ENCODE data around the gene GMDS.

The GMDS gene

DNA sequence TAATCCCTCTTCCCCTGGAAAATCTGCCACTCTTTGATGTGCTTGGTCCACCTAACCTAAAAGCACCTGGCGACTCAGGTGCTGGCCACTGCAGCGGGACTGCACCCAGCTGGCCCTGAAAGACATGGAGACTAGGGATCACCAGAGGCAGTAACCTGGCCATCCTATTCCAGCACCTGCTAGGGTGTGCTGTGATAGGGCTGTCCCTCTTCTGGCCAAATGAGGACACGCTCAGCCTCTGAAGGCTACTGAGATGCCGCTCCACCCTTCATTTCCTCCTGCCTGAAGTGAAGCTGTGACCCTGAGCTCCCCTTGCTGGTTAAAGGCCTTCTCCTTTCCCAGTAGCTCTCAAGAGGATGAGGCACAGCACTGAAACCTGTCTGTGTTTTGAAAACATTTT is 611.3 kb downstream of the GMDS start:
- H3K4me3 ChIP-seq (IDR thresholded peaks at IDR 0.05; ENCODE audit: insufficient read depth, low read depth, low read length): no peak overlapping the region
- H2AFZ ChIP-seq (ENCODE audit: low read depth): no peak overlapping the region
- no peaks in the 10 kb centered on the region for H3K36me3 ChIP-seq (ENCODE audit: insufficient read depth)
- no peak overlapping the region for H3K4me2 ChIP-seq
- no peaks in the 10 kb centered on the region for H4K20me1 ChIP-seq (ENCODE audit: insufficient read depth)
- no peaks in the 10 kb centered on the region for H3K79me2 ChIP-seq (ENCODE audit: insufficient read depth, low read depth)
- no peak for TF ChIP-seq CTCF (conservative IDR thresholded peaks at IDR 0.05; ENCODE audit: low read depth, low read length)
- no peaks in the 10 kb centered on the region for H3K4me1 ChIP-seq (ENCODE audit: low read depth, poor library complexity, severe bottlenecking)
- H3K27me3 ChIP-seq (ENCODE audit: insufficient read depth, low read depth): no peaks in the 10 kb centered on the region
- H3K27ac ChIP-seq: no peak overlapping the region
- H3K9ac ChIP-seq: no peak overlapping the region

GRCh38 chr6:1633366-1634021 is 611.9 kb downstream of the GMDS start:
- no peaks in the 10 kb centered on the region for H3K36me3 ChIP-seq (ENCODE audit: insufficient read depth)
- no peak overlapping the region for H2AFZ ChIP-seq (ENCODE audit: low read depth)
- no peaks in the 10 kb centered on the region for H3K27me3 ChIP-seq (ENCODE audit: insufficient read depth, low read depth)
- no peaks in the 10 kb centered on the region for H3K79me2 ChIP-seq (ENCODE audit: insufficient read depth, low read depth)
- H3K9ac ChIP-seq: no peak overlapping the region
- no peaks in the 10 kb centered on the region for H4K20me1 ChIP-seq (ENCODE audit: insufficient read depth)
- H3K4me3 ChIP-seq (IDR thresholded peaks at IDR 0.05; ENCODE audit: insufficient read depth, low read depth, low read length): no peak overlapping the region
- H3K4me1 ChIP-seq (ENCODE audit: low read depth, poor library complexity, severe bottlenecking): no peaks in the 10 kb centered on the region
- TF ChIP-seq CTCF (conservative IDR thresholded peaks at IDR 0.05; ENCODE audit: low read depth, low read length): no peak
- H3K4me2 ChIP-seq: no peak overlapping the region
- H3K27ac ChIP-seq: no peak overlapping the region

DNA sequence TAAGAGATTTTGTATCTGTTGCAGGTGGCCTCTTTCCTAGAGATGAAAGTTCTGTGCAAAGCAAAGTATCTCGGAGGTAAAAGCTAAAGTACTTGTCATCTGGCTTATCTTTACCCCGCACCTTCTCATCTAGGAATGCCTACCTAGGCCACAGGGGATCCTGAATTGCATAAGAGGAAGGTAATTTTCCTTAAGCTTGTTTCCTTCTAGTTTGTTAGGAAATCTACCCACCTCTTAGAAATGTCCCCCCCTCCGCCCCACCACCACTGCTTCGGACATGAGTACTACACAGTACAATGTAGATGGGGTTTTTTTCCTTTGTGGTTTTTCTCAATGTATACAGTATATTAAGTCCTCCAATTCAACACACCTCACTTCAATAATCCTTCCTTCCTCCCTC is 614.2 kb downstream of the GMDS start:
- Histone ChIP-seq H3K79me2 (ENCODE audit: insufficient read depth, low read depth) (no peaks in the 10 kb centered on the region), H2AFZ (ENCODE audit: low read depth) (no peak overlapping the region), H3K9ac (no peak overlapping the region), H3K27ac (no peak overlapping the region), H3K4me2 (no peak overlapping the region), H3K36me3 (ENCODE audit: insufficient read depth) (no peaks in the 10 kb centered on the region), H3K4me1 (ENCODE audit: low read depth, poor library complexity, severe bottlenecking) (no peaks in the 10 kb centered on the region), H3K27me3 (ENCODE audit: insufficient read depth, low read depth) (no peaks in the 10 kb centered on the region), H3K4me3 (IDR thresholded peaks at IDR 0.05; ENCODE audit: insufficient read depth, low read depth, low read length) (no peak overlapping the region), H4K20me1 (ENCODE audit: insufficient read depth) (no peaks in the 10 kb centered on the region)
- no peak for TF ChIP-seq CTCF (conservative IDR thresholded peaks at IDR 0.05; ENCODE audit: low read depth, low read length)

- Histone ChIP-seq H4K20me1 (ENCODE audit: insufficient read depth) (no peaks in the 10 kb centered on the region), H3K9ac (no peak overlapping the region), H3K4me2 (no peak overlapping the region), H3K36me3 (ENCODE audit: insufficient read depth) (no peaks in the 10 kb centered on the region), H3K4me3 (IDR thresholded peaks at IDR 0.05; ENCODE audit: insufficient read depth, low read depth, low read length) (no peak overlapping the region), H3K27me3 (ENCODE audit: insufficient read depth, low read depth) (no peaks in the 10 kb centered on the region), H2AFZ (ENCODE audit: low read depth) (no peak overlapping the region), H3K79me2 (ENCODE audit: insufficient read depth, low read depth) (no peaks in the 10 kb centered on the region), H3K27ac (no peak overlapping the region), H3K4me1 (ENCODE audit: low read depth, poor library complexity, severe bottlenecking) (no peaks in the 10 kb centered on the region)
- TF ChIP-seq CTCF (conservative IDR thresholded peaks at IDR 0.05; ENCODE audit: low read depth, low read length): no peak
Observed at GRCh38 chr6:1630771-1631217, 614.6 kb downstream of the GMDS start.

Measured in KMS-11 (cell line).